22Rv1 (cell line): ENCODE results near the gene TMEM240.
A peak's percentile ranks its signal among the peaks of the same experiment; 100 is the strongest.

Source experiments
- H3K27ac ChIP-seq: fragments of 450-650 bp; 2 replicates; pipeline ENCODE4 v1.5.1; 2017
- ZFX ChIP-seq: fragments of 450-650 bp; IDR thresholded peaks from 2 replicates; pipeline ENCODE4 v1.6.1; 2017; ENCODE audit warnings: antibody characterized with exemption, borderline replicate concordance
- TF ChIP-seq, protein P1 (sequence below): fragments of 450-650 bp; IDR thresholded peaks from 2 replicates; pipeline ENCODE4 v1.5.1; 2017; ENCODE audit warnings: mild to moderate bottlenecking

The TMEM240 gene

DNA sequence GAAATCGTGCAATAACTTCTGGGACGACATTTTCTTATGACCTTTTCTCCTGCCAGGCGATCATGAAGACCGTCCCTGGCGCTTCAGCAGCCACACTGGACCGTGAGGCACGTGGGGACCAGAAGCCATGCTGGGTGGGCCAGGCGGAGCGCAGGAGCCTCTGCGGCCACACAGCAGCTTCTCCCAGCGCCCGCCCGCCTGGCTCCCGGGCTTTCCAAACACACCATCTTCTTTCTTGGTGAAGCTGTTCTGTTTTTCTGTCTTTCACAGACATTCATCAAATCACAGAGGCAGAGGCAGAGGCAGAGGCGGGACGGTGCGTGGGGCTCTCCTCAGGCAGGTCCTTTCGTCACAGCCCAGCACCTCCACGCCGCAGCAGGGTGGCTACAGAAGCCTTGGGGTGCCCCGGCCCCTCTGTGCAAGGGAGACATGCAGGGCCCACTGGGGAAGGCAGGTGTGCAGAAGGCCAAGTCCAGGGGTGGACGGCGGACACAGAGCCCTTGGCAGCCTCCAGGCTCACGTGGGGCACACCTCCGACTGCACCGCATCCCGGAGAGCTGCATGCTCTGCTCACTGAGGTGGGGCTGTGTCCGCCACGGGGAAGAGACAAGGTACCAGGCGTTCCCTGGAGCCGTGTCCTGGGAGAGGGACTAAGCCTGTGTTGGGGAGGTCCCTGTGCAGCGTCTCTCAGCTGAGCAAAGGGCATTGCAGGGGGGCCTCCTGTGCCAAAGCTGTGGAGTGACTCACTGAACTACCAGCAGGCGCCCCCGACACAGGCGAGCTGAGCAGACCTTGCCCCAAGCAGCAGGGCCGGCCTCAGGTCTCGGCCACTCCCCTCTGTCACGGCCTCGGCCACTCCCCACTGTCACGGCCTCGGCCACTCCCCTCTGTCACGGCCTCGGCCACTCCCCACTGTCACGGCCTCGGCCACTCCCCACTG, 2.6 kb upstream of the TMEM240 start:
- H3K27ac ChIP-seq = peak overlapping the region; percentile 34
- TF ChIP-seq, protein P1, sequence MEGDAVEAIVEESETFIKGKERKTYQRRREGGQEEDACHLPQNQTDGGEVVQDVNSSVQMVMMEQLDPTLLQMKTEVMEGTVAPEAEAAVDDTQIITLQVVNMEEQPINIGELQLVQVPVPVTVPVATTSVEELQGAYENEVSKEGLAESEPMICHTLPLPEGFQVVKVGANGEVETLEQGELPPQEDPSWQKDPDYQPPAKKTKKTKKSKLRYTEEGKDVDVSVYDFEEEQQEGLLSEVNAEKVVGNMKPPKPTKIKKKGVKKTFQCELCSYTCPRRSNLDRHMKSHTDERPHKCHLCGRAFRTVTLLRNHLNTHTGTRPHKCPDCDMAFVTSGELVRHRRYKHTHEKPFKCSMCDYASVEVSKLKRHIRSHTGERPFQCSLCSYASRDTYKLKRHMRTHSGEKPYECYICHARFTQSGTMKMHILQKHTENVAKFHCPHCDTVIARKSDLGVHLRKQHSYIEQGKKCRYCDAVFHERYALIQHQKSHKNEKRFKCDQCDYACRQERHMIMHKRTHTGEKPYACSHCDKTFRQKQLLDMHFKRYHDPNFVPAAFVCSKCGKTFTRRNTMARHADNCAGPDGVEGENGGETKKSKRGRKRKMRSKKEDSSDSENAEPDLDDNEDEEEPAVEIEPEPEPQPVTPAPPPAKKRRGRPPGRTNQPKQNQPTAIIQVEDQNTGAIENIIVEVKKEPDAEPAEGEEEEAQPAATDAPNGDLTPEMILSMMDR = no peak
- no peak for TF ChIP-seq ZFX

DNA sequence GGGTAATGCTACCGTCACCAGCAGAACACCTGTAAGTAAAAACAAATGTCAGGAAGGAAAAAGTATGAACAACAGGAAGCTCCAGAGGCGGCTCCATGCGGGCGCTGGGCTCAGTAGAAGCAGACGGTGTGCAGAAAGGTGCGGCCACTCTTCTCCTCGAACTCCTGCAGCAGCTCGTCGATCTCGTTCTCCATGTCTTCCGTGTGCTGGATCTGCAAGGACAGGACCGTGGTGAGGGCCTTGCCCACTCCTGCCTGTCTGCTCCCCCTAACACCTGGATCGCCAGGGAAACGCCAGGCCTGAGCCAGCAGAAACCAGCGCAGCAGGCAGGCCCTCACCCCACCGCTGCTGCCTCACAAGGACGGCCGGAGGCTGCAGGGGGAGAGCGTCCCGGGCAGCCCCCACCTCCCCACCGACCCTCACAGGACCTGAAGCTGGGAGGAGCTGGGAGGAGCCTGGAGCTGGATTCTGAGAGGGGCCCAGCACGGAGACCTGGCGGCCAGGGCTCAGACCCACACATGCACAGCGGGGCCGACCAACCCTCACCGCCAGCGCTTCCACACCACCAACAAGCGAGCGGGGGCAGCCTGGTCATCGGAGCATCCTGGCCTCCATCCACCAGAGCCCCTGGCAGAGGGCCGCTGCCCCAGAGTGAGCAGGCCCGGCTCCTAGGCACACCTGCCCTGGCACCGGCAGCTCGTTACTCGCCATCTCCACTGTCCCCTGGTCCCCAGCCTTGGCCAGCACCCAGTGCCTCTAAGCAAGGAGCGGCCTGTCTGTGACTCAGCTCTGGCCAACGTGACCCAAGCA, 1.7 kb upstream of the TMEM240 start:
- peak overlapping the region; percentile 34 for H3K27ac ChIP-seq
- TF ChIP-seq, protein P1 = no peak
- no peak for TF ChIP-seq ZFX

DNA sequence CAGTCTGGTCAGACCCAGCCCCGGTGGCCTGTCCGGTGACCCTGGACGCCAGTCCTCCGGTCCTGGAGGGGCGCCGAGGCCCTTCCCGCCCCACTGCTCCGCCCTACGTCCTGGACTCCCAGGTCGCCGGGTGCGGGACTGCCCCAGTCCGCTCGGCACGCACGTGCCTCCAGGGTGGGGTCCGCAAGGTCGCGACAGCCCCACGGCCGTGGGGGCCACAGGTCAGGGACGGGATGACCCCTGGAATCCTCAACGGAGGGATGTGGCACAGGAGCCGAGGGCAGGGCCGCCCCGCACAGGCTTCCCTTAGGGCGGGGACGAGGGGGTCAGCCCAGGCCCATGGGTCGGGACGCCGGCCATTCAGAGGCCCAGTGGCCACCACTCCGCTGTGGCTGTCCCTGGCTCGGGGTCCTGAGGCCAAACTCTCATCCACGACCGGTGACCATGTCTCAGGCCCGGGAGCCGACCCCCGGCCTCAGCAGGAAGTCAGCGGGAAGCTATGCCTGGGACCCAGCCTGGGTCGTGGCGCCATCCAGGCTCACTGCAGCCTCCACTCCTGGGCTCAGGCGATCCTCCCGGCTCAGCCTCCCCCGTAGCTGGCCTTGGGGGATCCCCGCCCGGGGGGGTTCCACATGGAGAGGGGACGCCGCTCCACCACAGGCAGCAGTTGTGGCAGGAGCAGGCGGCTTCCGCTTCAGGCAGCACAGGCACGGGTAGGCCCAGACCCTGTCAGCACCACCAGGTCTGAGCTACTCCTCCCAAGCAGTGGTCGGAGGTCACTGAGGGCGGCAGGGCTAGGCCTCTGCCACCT, 599 bp upstream of the TMEM240 start:
- 0 out of 2 replicates have a peak overlapping the region, but pooled peaks have one; percentile 34 for H3K27ac ChIP-seq
- TF ChIP-seq ZFX = no peak
- TF ChIP-seq, protein P1 = no peak

DNA sequence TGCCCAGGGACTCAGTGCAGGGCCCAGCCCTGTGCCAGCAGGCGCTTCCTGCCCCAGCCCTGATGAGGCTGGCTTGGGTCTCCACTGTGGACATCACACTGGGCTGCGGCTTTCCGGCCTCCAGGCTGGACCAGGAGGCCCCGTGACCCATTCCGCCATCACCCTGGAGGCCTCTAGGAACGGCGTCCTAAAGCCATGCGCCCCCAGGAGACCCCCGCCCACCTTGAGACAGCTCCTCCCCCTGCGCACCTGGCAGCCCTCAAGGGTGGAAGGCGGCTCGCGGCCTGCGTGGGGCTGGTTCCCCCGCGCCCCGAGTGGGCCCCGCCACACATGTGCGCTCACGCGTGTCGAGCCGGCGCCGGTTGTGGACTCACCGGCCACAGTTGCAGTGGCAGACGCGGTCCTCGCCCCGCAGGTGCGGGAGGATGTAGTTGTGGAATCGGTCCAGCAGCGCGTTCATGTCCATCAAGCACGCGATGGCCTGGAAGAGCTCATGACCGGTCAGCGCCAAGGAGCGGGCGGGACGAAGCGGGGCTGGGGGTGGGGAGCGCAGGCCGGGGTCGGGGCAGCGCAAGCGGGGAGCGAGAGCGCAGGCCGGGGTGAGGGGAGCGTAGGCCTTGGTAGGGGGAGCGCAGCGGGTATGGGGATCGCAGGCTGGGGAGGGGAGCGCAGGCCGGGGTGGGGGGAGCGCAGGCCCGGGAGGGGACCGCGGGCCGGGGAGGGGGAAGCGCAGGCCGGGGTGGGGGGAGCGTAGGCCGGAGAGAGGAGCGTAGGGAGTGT, 924 bp downstream of the TMEM240 start:
- H3K27ac ChIP-seq = no peak overlapping the region
- TF ChIP-seq, protein P1 = no peak
- TF ChIP-seq ZFX = no peak

DNA sequence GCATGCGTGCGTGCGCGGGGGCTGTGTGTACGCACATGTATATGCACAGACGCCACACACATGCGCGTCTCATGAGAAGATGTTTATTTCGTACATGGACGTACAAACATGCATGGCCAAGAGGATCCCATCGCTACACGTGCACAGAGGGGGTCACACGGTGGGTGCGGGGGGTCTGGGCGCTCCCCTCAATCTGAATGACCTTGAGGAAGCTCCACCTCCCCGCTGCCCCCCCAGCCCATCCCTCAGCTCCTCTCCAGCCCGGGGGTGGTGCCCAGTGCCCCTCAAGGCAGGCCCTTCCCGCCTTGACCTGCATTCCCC, 1.5 kb downstream of the TMEM240 start:
- no peak overlapping the region for H3K27ac ChIP-seq
- TF ChIP-seq, protein P1 = no peak
- no peak for TF ChIP-seq ZFX

DNA sequence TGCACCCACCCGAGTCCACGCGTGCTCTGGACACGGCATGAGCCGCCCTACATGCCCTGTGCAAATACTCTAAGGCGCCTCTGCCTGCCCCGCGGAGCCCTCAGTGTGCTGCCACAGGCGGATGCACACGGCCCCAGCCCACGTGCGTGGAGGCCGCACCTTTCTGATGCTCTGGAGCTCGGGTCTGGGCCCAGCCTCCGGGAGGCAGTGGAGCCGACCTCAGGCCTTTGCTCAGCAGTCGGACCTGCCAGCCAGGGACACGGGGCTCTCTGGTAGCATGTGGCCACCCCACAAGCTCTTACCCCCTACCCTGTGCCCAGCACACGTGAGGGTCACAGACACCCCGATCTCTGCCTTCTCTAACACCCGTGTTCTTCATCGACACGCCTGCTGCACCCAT, 2.1 kb downstream of the TMEM240 start:
- TF ChIP-seq, protein P1 = no peak
- no peak for TF ChIP-seq ZFX
- no peak overlapping the region for H3K27ac ChIP-seq
